ENCODE results near the gene RUFY3.

The RUFY3 gene

DNA sequence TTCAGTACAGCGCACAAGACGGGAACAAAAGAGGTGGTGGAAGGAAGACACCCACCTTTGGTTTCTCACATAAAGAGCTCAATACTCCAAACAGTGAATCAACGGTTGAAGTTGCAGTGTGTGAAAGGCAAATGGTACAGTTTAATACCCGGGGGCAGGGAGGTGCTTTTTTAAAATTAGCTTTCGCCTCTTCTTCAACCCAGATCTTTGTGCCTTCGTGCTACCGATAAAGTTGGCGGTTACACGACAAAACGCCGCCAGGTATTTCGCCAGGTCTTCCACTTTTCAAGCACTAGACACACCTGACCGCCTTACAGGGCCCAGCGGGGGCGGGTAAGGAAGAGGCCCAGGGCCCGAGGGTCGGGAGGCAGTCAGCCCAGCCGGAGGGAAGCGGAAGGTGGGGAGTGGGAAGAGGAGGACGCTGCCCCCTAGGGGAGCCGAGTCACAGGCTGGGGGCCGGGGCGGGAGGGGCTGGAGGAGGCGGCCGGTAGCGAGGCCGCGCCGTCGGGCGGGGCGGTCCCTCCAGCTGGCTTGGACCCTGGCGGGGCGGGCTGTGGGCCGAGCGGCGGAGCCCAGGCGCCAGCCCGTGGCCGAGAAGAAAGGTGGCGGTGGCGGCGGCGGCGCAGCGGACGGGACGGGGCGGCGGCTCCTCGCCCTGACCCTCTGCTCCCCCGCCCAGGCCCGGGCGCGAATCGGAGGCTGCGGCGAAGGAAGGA is 17.4 kb upstream of the RUFY3 start:
- Histone ChIP-seq H4K20me1 (ENCODE audit: control insufficient read depth, insufficient read depth, low read depth, low read length) (no peaks in the 10 kb centered on the region), H3K36me3 (ENCODE audit: control insufficient read depth, low read length) (peaks cover 15% of the 10 kb centered on the region; the same call in 1 of the 2 replicates), H3K4me1 (ENCODE audit: control insufficient read depth, low read length) (peaks cover 65% of the 10 kb centered on the region), H3K27ac (ENCODE audit: low read depth, low read length) (peak overlapping the region; percentile 95), H3K79me2 (ENCODE audit: control insufficient read depth, low read length) (peaks cover 49% of the 10 kb centered on the region), H3K4me3 (ENCODE audit: low read length) (peak overlapping the region; percentile 90), H3F3A (ENCODE audit: control insufficient read depth, insufficient read depth) (peaks cover 22% of the 10 kb centered on the region), H3K9me2 (replicated peaks; ENCODE audit: control insufficient read depth, low read length) (no peaks in the 10 kb centered on the region), H3K9me3 (ENCODE audit: control insufficient read depth, insufficient read depth, low read length) (no peaks in the 10 kb centered on the region), H3K27me3 (ENCODE audit: control insufficient read depth, low read length) (no peaks in the 10 kb centered on the region), H3K4me2 (ENCODE audit: low read length) (peak overlapping the region; percentile 98)
- TF ChIP-seq EZH2phosphoT487 (IDR thresholded peaks at IDR 0.05; ENCODE audit: borderline replicate concordance, low read length) (no peak), CTCF (IDR thresholded peaks at IDR 0.05; ENCODE audit: low read depth, low read length, poor library complexity, severe bottlenecking) (peak; percentile 58)

GRCh38 chr4:70704931-70705182 is 16.9 kb upstream of the RUFY3 start:
- Histone ChIP-seq H3K9me2 (replicated peaks; ENCODE audit: control insufficient read depth, low read length) (no peaks in the 10 kb centered on the region), H3K27me3 (ENCODE audit: control insufficient read depth, low read length) (no peaks in the 10 kb centered on the region), H3K79me2 (ENCODE audit: control insufficient read depth, low read length) (peaks cover 54% of the 10 kb centered on the region), H3K4me2 (ENCODE audit: low read length) (peak overlapping the region; percentile 98), H3K27ac (ENCODE audit: low read depth, low read length) (peak overlapping the region; percentile 95), H3K36me3 (ENCODE audit: control insufficient read depth, low read length) (peaks cover 19% of the 10 kb centered on the region; the same call in 1 of the 2 replicates), H3F3A (ENCODE audit: control insufficient read depth, insufficient read depth) (peaks cover 22% of the 10 kb centered on the region), H3K9me3 (ENCODE audit: control insufficient read depth, insufficient read depth, low read length) (no peaks in the 10 kb centered on the region), H3K4me1 (ENCODE audit: control insufficient read depth, low read length) (peaks cover 70% of the 10 kb centered on the region), H4K20me1 (ENCODE audit: control insufficient read depth, insufficient read depth, low read depth, low read length) (no peaks in the 10 kb centered on the region), H3K4me3 (ENCODE audit: low read length) (peak overlapping the region; percentile 90)
- TF ChIP-seq CTCF (IDR thresholded peaks at IDR 0.05; ENCODE audit: low read depth, low read length, poor library complexity, severe bottlenecking) (no peak), EZH2phosphoT487 (IDR thresholded peaks at IDR 0.05; ENCODE audit: borderline replicate concordance, low read length) (no peak)

DNA sequence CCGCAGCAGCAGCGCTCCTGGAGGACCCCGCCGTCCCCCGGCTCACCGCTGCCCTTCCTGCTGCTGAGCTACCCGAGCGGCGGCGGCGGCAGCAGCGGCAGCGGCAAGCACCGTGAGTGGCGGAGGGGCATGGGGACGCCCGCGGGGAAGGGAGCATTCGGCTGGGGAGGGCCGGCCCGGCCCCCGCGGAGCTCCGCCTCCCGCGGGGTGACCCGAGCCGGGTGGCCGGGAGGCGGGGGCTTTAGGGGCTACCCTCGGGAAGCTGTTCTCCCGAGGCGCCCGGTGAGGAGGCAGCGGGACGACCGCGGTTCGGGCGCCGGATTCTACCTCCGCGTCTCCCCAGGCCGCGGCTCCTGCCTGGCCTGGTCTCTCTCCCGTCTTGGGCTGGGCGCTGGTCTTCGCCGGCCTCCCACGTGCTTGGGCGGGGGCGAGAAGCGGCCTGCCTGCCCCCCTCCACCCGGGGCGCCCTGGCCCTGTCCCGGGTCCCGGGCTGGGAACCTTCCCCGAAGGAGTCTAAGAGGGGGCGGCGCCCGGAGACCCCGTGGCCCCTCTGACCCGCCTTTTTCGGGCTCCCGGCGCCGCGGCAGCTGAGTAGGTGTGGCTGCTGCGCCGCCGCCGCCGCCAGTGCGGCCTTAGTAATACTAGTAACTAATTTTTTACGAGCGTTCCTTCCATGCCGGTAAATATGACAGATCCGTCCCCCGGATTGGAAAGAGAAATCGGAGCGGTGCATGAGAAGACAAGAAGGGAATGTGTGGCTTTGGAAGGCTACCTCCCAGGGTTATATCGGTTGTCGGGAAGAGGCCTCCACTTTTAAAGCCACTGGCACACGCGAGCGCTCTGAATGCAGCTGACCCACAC is 16.4 kb upstream of the RUFY3 start:
- H3K27me3 ChIP-seq (ENCODE audit: control insufficient read depth, low read length): no peaks in the 10 kb centered on the region
- no peak for TF ChIP-seq EZH2phosphoT487 (IDR thresholded peaks at IDR 0.05; ENCODE audit: borderline replicate concordance, low read length)
- peak; percentile 30 for TF ChIP-seq CTCF (IDR thresholded peaks at IDR 0.05; ENCODE audit: low read depth, low read length, poor library complexity, severe bottlenecking)
- H3F3A ChIP-seq (ENCODE audit: control insufficient read depth, insufficient read depth): peaks cover 22% of the 10 kb centered on the region
- peaks cover 72% of the 10 kb centered on the region for H3K4me1 ChIP-seq (ENCODE audit: control insufficient read depth, low read length)
- peak overlapping the region; percentile 95 for H3K27ac ChIP-seq (ENCODE audit: low read depth, low read length)
- peaks cover 59% of the 10 kb centered on the region for H3K79me2 ChIP-seq (ENCODE audit: control insufficient read depth, low read length)
- H3K9me3 ChIP-seq (ENCODE audit: control insufficient read depth, insufficient read depth, low read length): no peaks in the 10 kb centered on the region
- peak overlapping the region; percentile 98 for H3K4me2 ChIP-seq (ENCODE audit: low read length)
- H3K9me2 ChIP-seq (replicated peaks; ENCODE audit: control insufficient read depth, low read length): no peaks in the 10 kb centered on the region
- H4K20me1 ChIP-seq (ENCODE audit: control insufficient read depth, insufficient read depth, low read depth, low read length): no peaks in the 10 kb centered on the region
- H3K36me3 ChIP-seq (ENCODE audit: control insufficient read depth, low read length): peaks cover 19% of the 10 kb centered on the region; the same call in 1 of the 2 replicates
- H3K4me3 ChIP-seq (ENCODE audit: low read length): peak overlapping the region; percentile 90

Measured in DOHH2 (cell line).